HEK293T (cell line): Measurements from ENCODE around the gene IFT172.

Experiments used
- CTCF ChIA-PET: fragments of 350-600 bp; formaldehyde crosslinking; extraction: SDS; loops from one replicate; lab custom pipeline; 2021; ENCODE audit warnings: antibody characterized with exemption, inconsistent platforms; lab: Yijun Ruan, JAX
- POLR2A ChIA-PET: fragments of 350-600 bp; formaldehyde crosslinking; extraction: SDS; loops from one replicate; lab custom pipeline; 2020; ENCODE audit warnings: antibody characterized with exemption, inconsistent platforms; lab: Yijun Ruan, JAX
- DNase-seq: peaks from one replicate; pipeline ENCODE4 v3.0.0; 2012; ENCODE audit warnings: mixed read lengths; ENCODE audit errors: extremely low spot score
- ARNT ChIP-seq: fragments of 450-650 bp; IDR thresholded peaks from 2 replicates; pipeline ENCODE4 v1.6.1; 2017; ENCODE audit warnings: mild to moderate bottlenecking
- BHLHE40 ChIP-seq: fragments of 450-650 bp; IDR thresholded peaks from 2 replicates; pipeline ENCODE4 v1.6.1; 2016; ENCODE audit warnings: mild to moderate bottlenecking, moderate library complexity, borderline replicate concordance
- CTBP1 ChIP-seq: fragments of 450-650 bp; IDR thresholded peaks from 2 replicates; pipeline ENCODE4 v1.6.1; 2016; ENCODE audit warnings: borderline replicate concordance
- ELF4 ChIP-seq: fragments of 450-650 bp; IDR thresholded peaks from 2 replicates; pipeline ENCODE4 v1.6.1; 2017; ENCODE audit warnings: antibody characterized with exemption
- FOXA1 ChIP-seq: fragments of 450-650 bp; IDR thresholded peaks from 2 replicates; pipeline ENCODE4 v1.6.1; 2016; ENCODE audit warnings: mild to moderate bottlenecking
- FOXK2 ChIP-seq: fragments of 450-650 bp; IDR thresholded peaks from 2 replicates; pipeline ENCODE4 v1.6.1; 2016; ENCODE audit warnings: mild to moderate bottlenecking
- FOXM1 ChIP-seq: fragments of 450-650 bp; IDR thresholded peaks from 2 replicates; pipeline ENCODE4 v1.6.1; 2017; ENCODE audit warnings: mild to moderate bottlenecking, borderline replicate concordance
- HDGF ChIP-seq: fragments of 450-650 bp; IDR thresholded peaks from 2 replicates; pipeline ENCODE4 v1.6.1; 2017; ENCODE audit warnings: antibody characterized with exemption, borderline replicate concordance
- L3MBTL2 ChIP-seq: fragments of 450-650 bp; conservative IDR thresholded peaks from 2 replicates; pipeline ENCODE4 v1.6.1; 2016; ENCODE audit warnings: mild to moderate bottlenecking
- LEF1 ChIP-seq: fragments of 450-650 bp; IDR thresholded peaks from 2 replicates; pipeline ENCODE4 v1.6.1; 2017; ENCODE audit warnings: mild to moderate bottlenecking, borderline replicate concordance
- NFRKB ChIP-seq: fragments of 450-650 bp; IDR thresholded peaks from 2 replicates; pipeline ENCODE4 v1.6.1; 2016; ENCODE audit warnings: mild to moderate bottlenecking, moderate library complexity
- SP1 ChIP-seq: fragments of 450-650 bp; IDR thresholded peaks from 2 replicates; pipeline ENCODE4 v1.6.1; 2017
- SUZ12 ChIP-seq: fragments of 450-650 bp; IDR thresholded peaks from 2 replicates; pipeline ENCODE4 v1.6.1; 2016; ENCODE audit warnings: mild to moderate bottlenecking
- TARDBP ChIP-seq: fragments of 450-650 bp; IDR thresholded peaks from 2 replicates; pipeline ENCODE4 v1.6.1; 2016
- ZNF384 ChIP-seq: fragments of 450-650 bp; IDR thresholded peaks from 2 replicates; pipeline ENCODE4 v1.6.1; 2016
- TF ChIP-seq, protein P1 (sequence below): fragments of 450-650 bp; IDR thresholded peaks from 2 replicates; pipeline ENCODE4 v1.6.1; 2016

Gene IFT172

DNA sequence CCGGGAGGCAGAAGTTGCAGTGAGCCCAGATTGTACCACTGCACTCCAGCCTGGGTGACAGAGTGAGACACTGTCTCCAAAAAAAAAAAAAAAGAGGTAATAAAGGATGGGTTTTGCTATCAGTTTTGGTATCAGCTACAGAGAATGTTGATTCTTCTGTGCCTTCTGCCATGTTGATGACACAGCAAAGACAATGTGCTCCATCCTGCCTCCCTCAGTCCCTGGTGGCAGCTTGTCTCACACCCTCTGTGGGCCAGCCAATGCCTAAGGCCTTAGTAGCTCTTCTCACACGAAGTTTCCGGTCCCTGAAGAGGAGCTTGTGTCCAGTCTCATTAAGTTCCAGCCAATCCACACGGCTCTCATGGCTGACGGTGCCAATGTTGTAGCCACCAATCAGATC lies 17.6 kb downstream of the IFT172 start:
- no peak for DNase-seq
- CTCF ChIA-PET, result no interaction called here
- no peak for TF ChIP-seq CTBP1
- no peak for TF ChIP-seq FOXK2
- TF ChIP-seq LEF1, result no peak
- TF ChIP-seq FOXA1, result no peak
- no peak for TF ChIP-seq ARNT
- TF ChIP-seq FOXM1, result no peak
- no peak for TF ChIP-seq NFRKB
- TF ChIP-seq, protein P1, sequence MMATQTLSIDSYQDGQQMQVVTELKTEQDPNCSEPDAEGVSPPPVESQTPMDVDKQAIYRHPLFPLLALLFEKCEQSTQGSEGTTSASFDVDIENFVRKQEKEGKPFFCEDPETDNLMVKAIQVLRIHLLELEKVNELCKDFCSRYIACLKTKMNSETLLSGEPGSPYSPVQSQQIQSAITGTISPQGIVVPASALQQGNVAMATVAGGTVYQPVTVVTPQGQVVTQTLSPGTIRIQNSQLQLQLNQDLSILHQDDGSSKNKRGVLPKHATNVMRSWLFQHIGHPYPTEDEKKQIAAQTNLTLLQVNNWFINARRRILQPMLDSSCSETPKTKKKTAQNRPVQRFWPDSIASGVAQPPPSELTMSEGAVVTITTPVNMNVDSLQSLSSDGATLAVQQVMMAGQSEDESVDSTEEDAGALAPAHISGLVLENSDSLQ, result no peak
- TF ChIP-seq L3MBTL2, result no peak
- no peak for TF ChIP-seq ELF4
- no peak for TF ChIP-seq SP1
- TF ChIP-seq HDGF, result no peak
- no peak for TF ChIP-seq BHLHE40
- no peak for TF ChIP-seq ZNF384
- no peak for TF ChIP-seq SUZ12
- TF ChIP-seq TARDBP, result no peak
- POLR2A ChIA-PET, result no interaction called here

DNA sequence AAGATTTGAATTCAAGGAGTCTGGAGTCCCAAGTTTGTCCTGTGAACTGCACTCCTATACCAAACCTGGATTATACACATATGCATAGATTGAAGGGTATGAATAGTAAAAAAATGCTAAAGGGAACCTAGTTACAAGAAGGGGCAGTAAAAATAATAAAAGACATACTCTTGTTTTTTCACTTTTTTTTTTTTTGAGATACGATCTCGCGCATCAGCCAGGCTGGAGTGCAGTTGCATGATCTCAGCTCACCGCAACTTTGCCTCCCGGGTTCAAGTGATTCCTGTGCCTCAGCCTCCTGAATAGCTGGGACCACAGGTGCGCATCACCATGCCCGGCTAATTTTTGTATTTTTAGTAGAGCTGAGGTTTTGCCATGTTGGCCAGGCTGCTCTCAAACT lies 25.1 kb downstream of the IFT172 start:
- TF ChIP-seq L3MBTL2 (no peak), LEF1 (no peak), SP1 (no peak), BHLHE40 (no peak), FOXM1 (no peak), FOXK2 (no peak), CTBP1 (no peak)
- ChIA-PET POLR2A (interaction anchor here (1.1 kb wide), 1 partner anchor 55 kb away, joined by 3 read pairs; the partner anchor contains the start of gene PPM1G), CTCF (interaction anchor here (0.7 kb wide), 1 partner anchor 36 kb away, joined by 4 read pairs; the partner anchor contains the start of gene NRBP1)
- no peak for DNase-seq

DNA sequence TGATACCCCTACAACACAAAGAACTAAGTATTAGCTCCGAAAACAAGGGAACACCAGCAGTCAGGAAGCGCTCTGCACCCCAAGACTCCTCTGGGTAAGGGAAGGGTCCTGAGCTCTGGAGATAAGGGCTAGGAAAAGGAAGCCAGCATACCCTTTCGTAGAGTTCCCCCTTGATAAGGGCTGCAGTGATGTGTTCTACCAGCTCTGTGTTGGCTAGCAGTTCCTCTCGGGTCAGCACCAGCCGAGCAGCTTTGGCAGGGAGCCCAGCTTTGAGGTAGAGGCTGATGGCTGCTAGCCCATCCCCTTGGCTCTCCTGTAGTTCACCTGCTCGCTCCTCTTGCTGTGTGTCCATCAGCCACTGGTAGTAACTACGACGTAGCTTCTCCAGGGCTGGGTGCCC lies 28.4 kb downstream of the IFT172 start:
- no peak for TF ChIP-seq NFRKB
- TF ChIP-seq FOXA1, result no peak
- no peak for TF ChIP-seq FOXM1
- no peak for TF ChIP-seq SUZ12
- no peak for TF ChIP-seq TARDBP
- TF ChIP-seq, protein P1, result no peak
- no peak for TF ChIP-seq LEF1
- no peak for TF ChIP-seq ELF4
- TF ChIP-seq CTBP1, result no peak
- TF ChIP-seq SP1, result no peak
- DNase-seq, result no peak
- ChIA-PET CTCF (no interaction called here), POLR2A (no interaction called here)

DNA sequence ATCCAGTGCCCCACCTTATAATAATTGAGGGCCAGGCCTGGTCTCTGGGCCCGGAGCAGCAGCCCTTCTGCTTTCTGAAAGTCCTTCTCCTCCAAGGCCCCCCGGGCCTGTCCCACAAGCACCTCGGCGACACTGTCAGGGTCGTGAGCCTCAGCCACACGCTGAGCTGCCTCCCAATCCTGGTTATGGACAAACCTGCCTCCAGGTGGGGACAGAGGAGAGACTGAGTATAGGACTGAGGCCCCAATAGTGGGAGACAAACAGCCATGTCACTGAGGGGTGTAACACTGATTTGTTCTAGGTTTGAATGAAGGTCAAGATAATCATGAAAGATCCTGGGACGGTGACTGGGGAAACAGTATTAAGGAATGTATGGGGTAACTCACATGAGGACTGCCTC lies 35.6 kb downstream of the IFT172 start:
- DNase-seq, result no peak
- POLR2A ChIA-PET, result no interaction called here
- no peak for TF ChIP-seq LEF1
- CTCF ChIA-PET, result no interaction called here

DNA sequence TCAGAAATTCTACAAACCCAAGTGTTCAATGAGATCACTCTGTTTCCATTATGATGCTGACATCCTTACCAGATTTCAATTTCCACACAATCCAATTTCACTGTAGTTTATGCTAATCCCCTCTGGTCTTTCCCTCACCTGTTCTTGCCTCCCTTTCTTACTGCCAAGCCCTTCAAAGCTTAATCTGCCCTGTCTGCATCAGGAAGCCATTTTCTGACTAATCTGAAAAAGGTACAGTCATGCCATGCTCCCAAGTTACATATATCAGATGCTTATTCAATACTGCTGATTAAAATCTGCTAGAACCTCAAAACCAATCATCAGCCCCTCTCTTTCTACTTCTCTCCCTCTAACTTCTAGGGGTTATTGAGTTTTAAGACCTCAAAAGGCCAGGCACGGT lies 38.4 kb downstream of the IFT172 start:
- CTCF ChIA-PET, result no interaction called here
- no peak for TF ChIP-seq CTBP1
- no peak for TF ChIP-seq ARNT
- no peak for TF ChIP-seq ELF4
- no peak for TF ChIP-seq LEF1
- no peak for TF ChIP-seq NFRKB
- POLR2A ChIA-PET, result no interaction called here
- no peak for DNase-seq

DNA sequence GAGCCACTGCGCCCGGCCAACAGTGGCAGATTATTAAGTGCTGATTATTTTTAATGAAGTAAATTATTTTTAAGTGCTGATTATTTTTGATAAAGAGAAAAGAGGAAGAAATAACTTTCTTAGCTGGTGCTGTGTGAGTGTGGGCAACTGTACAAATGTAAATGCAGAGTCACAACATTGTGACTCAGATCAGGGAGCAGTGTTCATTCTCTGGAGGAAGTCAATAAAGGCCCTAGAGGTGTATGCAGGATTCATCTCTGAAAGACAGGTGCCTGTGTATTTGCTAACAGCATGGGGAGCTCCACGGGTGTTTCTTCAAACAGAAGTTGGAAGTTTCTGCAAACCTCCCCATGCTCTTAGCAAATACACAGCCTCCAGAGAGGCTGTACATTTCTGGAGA lies 41.2 kb downstream of the IFT172 start:
- CTCF ChIA-PET, result interaction anchor here (0.6 kb wide), 1 partner anchor 19 kb away, joined by 3 read pairs; no protein-coding TSS in a partner anchor
- TF ChIP-seq L3MBTL2, result no peak
- TF ChIP-seq ZNF384, result no peak
- TF ChIP-seq, protein P1, result no peak
- TF ChIP-seq ELF4, result no peak
- TF ChIP-seq LEF1, result no peak
- TF ChIP-seq HDGF, result no peak
- no peak for TF ChIP-seq NFRKB
- no peak for TF ChIP-seq TARDBP
- TF ChIP-seq FOXM1, result no peak
- no peak for TF ChIP-seq CTBP1
- no peak for TF ChIP-seq ARNT
- TF ChIP-seq BHLHE40, result no peak
- TF ChIP-seq SP1, result no peak
- no peak for TF ChIP-seq FOXA1
- TF ChIP-seq FOXK2, result no peak
- no peak for TF ChIP-seq SUZ12
- POLR2A ChIA-PET, result interaction anchor here (1.2 kb wide), 1 partner anchor 19 kb away, joined by 3 read pairs; the partner anchor contains the start of gene NRBP1
- no peak for DNase-seq

DNA sequence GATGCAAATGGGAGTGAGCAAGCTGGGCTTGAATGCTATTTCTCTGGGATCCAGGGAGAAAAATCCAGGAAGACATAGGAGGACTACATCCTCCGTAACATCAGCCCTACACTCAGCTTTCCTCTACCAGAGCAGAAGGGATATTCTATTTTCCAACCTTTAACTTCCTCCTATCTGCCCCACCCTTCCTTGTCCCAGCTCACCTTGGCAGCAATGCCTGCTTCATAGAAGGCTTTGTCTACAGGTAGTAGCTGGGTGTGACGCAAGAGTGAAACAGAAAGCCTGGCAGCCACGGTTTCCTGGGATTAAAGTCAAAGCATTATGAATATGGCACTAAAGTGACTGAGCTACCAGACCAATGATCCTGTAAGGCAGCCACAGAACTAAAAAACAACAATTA lies 43.5 kb downstream of the IFT172 start:
- TF ChIP-seq NFRKB, result no peak
- TF ChIP-seq TARDBP, result no peak
- no peak for TF ChIP-seq SUZ12
- no peak for TF ChIP-seq ZNF384
- TF ChIP-seq SP1, result no peak
- no peak for TF ChIP-seq FOXA1
- no peak for TF ChIP-seq CTBP1
- DNase-seq, result no peak
- POLR2A ChIA-PET, result interaction anchor here (1.1 to 1.2 kb wide), 2 partner anchors 18 to 37 kb away, joined by 3 to 4 read pairs; partner anchors contain the start of genes NRBP1 and PPM1G
- CTCF ChIA-PET, result no interaction called here
